Neural crest cell (in vitro differentiated cells): ENCODE results near the gene ENTR1. TPM values are rescaled to one million over a fixed set of nuclear protein-coding genes. Genes with fewer than 3 reads are reported as not detected.

ENCODE experiments used
- DNase-seq: peaks from one replicate; pipeline ENCODE4 v3.0.0; 2021; ENCODE audit warnings: low read depth, mixed read lengths, low spot score
- H3K27ac Mint-ChIP-seq: one replicate; pipeline ENCODE4 v1.8.0; 2021; ENCODE audit warnings: mild to moderate bottlenecking, mixed read lengths; ENCODE audit not compliant: unreplicated experiment
- H3K27me3 Mint-ChIP-seq: 2 replicates; pipeline ENCODE4 v1.8.0; 2021; ENCODE audit warnings: low read depth, mild to moderate bottlenecking, mixed read lengths
- H3K36me3 Mint-ChIP-seq: 2 replicates; pipeline ENCODE4 v1.8.0; 2021; ENCODE audit warnings: low read depth, mild to moderate bottlenecking, mixed read lengths
- H3K4me1 Mint-ChIP-seq: 2 replicates; pipeline ENCODE4 v1.8.0; 2021; ENCODE audit warnings: mixed read lengths
- H3K4me3 Mint-ChIP-seq: one replicate; pipeline ENCODE4 v1.8.0; 2021; ENCODE audit warnings: mild to moderate bottlenecking, mixed read lengths
- H3K9me3 Mint-ChIP-seq: 2 replicates; pipeline ENCODE4 v1.8.0; 2021; ENCODE audit warnings: mixed read lengths
- total RNA-seq: library from RNA; stranded (reverse); gene quantifications from 2 replicates; pipeline ENCODE4 v1.2.1, GENCODE V29; 2021
- TF ChIP-seq, protein P1 (sequence below): fragments of 200-600 bp; sonication (generic); conservative IDR thresholded peaks from 2 replicates; pipeline ENCODE4 v1.5.0; 2021; ENCODE audit warnings: antibody characterized with exemption, mild to moderate bottlenecking

ENTR1 gene
- total RNA-seq, 1 donor from 2014 or later: 89.3 TPM

DNA sequence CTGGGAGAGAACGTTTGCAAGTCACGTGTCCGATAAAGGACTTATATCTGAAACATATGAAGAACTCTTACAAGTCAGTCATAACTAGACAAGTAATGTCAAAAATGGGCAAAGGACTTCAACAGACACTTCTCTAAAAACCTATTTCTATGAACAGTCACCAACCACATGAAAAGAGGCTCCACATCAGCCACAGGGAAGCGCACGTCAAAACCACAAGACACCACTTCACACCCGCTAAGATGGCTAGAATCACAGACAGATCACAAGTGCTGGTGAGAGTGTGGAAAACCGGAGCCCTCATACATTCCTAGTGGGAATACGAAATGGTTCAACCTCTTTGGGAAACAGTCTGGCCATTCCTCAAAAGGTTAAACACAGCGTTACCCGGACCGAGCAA lies 25.4 kb downstream of the ENTR1 start:
- H3K27ac Mint-ChIP-seq: peak overlapping the region; percentile 29
- H3K27me3 Mint-ChIP-seq: no peaks in the 10 kb centered on the region
- DNase-seq: no peak
- no peaks in the 10 kb centered on the region for H3K4me1 Mint-ChIP-seq
- H3K9me3 Mint-ChIP-seq: no peaks in the 10 kb centered on the region
- no peak overlapping the region for H3K4me3 Mint-ChIP-seq
- peaks cover 14% of the 10 kb centered on the region for H3K36me3 Mint-ChIP-seq
- TF ChIP-seq, protein P1, sequence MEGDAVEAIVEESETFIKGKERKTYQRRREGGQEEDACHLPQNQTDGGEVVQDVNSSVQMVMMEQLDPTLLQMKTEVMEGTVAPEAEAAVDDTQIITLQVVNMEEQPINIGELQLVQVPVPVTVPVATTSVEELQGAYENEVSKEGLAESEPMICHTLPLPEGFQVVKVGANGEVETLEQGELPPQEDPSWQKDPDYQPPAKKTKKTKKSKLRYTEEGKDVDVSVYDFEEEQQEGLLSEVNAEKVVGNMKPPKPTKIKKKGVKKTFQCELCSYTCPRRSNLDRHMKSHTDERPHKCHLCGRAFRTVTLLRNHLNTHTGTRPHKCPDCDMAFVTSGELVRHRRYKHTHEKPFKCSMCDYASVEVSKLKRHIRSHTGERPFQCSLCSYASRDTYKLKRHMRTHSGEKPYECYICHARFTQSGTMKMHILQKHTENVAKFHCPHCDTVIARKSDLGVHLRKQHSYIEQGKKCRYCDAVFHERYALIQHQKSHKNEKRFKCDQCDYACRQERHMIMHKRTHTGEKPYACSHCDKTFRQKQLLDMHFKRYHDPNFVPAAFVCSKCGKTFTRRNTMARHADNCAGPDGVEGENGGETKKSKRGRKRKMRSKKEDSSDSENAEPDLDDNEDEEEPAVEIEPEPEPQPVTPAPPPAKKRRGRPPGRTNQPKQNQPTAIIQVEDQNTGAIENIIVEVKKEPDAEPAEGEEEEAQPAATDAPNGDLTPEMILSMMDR: no peak

DNA sequence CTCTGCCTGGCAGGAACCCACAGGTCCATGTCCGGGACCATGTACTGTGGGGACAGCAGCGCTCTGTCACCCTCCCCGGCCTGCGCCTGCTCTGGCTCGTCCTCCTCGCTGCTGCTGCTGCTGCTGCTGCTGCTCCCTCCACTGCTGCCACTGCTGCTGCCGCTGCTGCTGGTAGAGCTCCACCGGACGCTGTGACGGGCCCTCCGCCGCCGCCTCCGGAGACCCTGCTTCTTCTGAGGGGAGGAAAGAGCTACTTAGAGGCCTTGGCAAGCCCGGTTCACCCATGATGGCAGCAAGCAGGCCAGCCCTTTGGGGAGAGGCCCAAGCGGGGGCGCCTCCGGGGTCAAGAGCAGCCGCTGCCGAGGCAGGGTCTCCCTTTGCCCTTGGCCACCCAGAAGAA lies 27.0 kb downstream of the ENTR1 start:
- H3K9me3 Mint-ChIP-seq: no peaks in the 10 kb centered on the region
- peaks cover 11% of the 10 kb centered on the region for H3K36me3 Mint-ChIP-seq
- TF ChIP-seq, protein P1: no peak
- H3K4me3 Mint-ChIP-seq: no peak overlapping the region
- no peaks in the 10 kb centered on the region for H3K27me3 Mint-ChIP-seq
- no peak for DNase-seq
- no peaks in the 10 kb centered on the region for H3K4me1 Mint-ChIP-seq
- H3K27ac Mint-ChIP-seq: no peak overlapping the region

DNA sequence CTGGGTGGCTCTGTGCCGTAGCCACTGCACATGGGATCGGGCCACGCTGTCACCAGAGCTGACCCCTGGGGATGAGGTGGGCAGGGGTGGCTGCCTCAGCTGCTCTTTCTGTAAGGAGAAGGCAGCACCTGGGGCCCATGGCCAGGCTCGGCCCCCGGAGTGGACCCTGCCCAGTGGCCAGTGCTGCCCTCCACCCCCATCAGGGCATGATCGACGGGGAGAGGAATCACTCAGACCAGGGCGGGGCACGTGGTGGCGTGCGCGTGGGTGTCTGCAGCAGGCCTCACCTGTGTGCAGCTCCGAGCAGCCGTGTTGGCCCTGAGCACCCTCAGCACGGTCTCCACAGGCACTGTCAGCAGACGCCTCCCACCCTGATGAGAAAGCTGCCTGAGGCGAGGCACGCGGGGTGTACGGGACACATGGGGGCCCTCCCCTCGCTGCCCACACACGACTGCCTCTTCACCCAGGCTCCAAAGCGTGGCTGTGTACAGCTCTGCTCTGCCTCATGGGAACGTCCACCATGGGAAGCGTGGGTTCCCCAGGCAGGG lies 28.4 kb downstream of the ENTR1 start:
- TF ChIP-seq, protein P1: no peak
- Mint-ChIP-seq H3K27ac (no peak overlapping the region), H3K9me3 (no peaks in the 10 kb centered on the region), H3K4me1 (no peaks in the 10 kb centered on the region), H3K4me3 (no peak overlapping the region), H3K27me3 (no peaks in the 10 kb centered on the region), H3K36me3 (peaks cover 7% of the 10 kb centered on the region)
- DNase-seq: no peak

DNA sequence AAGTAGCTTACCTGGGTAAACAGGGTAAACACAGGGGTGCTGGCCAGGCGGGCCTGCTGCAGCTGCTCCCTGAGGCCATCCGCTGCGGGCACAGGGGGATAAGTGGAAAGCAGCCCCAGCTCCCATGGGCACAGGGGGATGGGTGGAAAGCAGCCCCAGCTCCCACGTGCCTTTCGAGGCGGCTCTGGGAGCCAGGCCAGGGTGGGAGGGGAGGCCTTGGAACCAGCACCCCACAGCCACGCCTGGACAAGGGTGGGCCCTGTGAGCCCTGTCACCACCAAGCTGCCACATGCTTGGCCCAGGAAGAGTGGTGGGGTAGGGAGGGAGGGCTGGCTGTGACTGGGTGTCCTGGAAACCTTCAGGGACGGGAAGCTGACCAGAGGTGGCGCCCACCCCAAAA lies 29.1 kb downstream of the ENTR1 start:
- DNase-seq: no peak
- Mint-ChIP-seq H3K36me3 (peaks cover 7% of the 10 kb centered on the region), H3K27ac (no peak overlapping the region), H3K27me3 (no peaks in the 10 kb centered on the region), H3K4me3 (no peak overlapping the region), H3K9me3 (no peaks in the 10 kb centered on the region), H3K4me1 (no peaks in the 10 kb centered on the region)
- TF ChIP-seq, protein P1: no peak

DNA sequence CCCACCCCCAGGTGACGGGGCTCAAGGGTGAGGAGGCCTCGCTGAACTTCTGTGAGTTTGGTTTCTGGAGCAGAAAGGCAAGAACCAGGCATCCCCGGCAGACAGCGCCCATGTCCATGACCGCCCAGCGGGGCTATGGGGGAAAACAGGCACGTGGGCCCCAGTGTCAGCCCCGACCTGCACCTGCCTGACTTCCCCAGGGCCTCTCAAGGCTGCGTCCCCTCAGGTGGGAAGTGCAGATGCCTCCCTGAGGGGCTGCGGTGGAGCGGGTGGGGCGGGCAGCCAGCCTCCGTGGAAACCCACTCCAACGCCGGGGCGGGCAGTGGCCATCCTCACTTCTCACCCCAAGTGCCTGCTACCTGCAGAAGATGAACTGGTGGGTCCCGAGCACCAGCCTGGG lies 30.0 kb downstream of the ENTR1 start:
- H3K9me3 Mint-ChIP-seq: no peaks in the 10 kb centered on the region
- H3K4me3 Mint-ChIP-seq: no peak overlapping the region
- H3K27me3 Mint-ChIP-seq: no peaks in the 10 kb centered on the region
- no peak for DNase-seq
- no peaks in the 10 kb centered on the region for H3K4me1 Mint-ChIP-seq
- no peak overlapping the region for H3K27ac Mint-ChIP-seq
- peaks cover 4% of the 10 kb centered on the region for H3K36me3 Mint-ChIP-seq
- TF ChIP-seq, protein P1: no peak
